ENCODE data around the gene FAM216A. TPM values are rescaled to one million over a fixed set of nuclear protein-coding genes. Genes with fewer than 3 reads are reported as not detected.
A peak's percentile ranks its signal among the peaks of the same experiment; 100 is the strongest.

FAM216A gene
- total RNA-seq, 1 donor from 2014 or later = 11.3 TPM

GRCh38 chr12:110431957-110432587 lies 36.6 kb upstream of the FAM216A start:
- no peak overlapping the region for H2AFZ ChIP-seq (ENCODE audit: low read depth, low read length)
- peak overlapping the region; percentile 83 for H3K4me2 ChIP-seq (ENCODE audit: low read length)
- H4K20me1 ChIP-seq (ENCODE audit: insufficient read depth, low read length) = no peaks in the 10 kb centered on the region
- H3K9ac ChIP-seq (ENCODE audit: low read length) = peak overlapping the region; percentile 78
- peaks cover 8% of the 10 kb centered on the region for H3K36me3 ChIP-seq (ENCODE audit: insufficient read depth, low read length)
- no peak overlapping the region for H3K27ac ChIP-seq (ENCODE audit: low read depth, low read length)
- DNase-seq (ENCODE audit: low read depth) (no peak), FAIRE-seq (no peak)
- H3K4me3 ChIP-seq (ENCODE audit: insufficient read depth, low read depth, low read length) = no peak overlapping the region
- H3K27me3 Mint-ChIP-seq (ENCODE audit: low read depth, unreplicated experiment) = no peaks in the 10 kb centered on the region
- no peak overlapping the region for H3K27ac Mint-ChIP-seq (ENCODE audit: unreplicated experiment)
- H3K9me3 Mint-ChIP-seq (ENCODE audit: unreplicated experiment) = no peaks in the 10 kb centered on the region
- TF ChIP-seq CTCF (IDR thresholded peaks at IDR 0.05; ENCODE audit: insufficient read depth, low read depth, low read length) (no peak), EZH2 (IDR thresholded peaks at IDR 0.05; ENCODE audit: insufficient read depth, low read length) (no peak)
- H3K9me3 ChIP-seq (ENCODE audit: insufficient read depth, low read depth, low read length) = no peaks in the 10 kb centered on the region
- H3K36me3 Mint-ChIP-seq (ENCODE audit: low read depth, unreplicated experiment) = peaks cover 2% of the 10 kb centered on the region
- no peaks in the 10 kb centered on the region for H3K27me3 ChIP-seq (ENCODE audit: insufficient read depth, low read length)
- no peaks in the 10 kb centered on the region for H3K4me1 Mint-ChIP-seq (ENCODE audit: low read depth, unreplicated experiment)
- no peaks in the 10 kb centered on the region for H3K79me2 ChIP-seq (ENCODE audit: insufficient read depth, low read length)
- H3K4me3 Mint-ChIP-seq (ENCODE audit: unreplicated experiment) = no peak overlapping the region
- no peaks in the 10 kb centered on the region for H3K4me1 ChIP-seq (ENCODE audit: insufficient read depth, low read length)

GRCh38 chr12:110436231-110436630 lies 32.4 kb upstream of the FAM216A start:
- no peak overlapping the region for H3K4me3 Mint-ChIP-seq (ENCODE audit: unreplicated experiment)
- H3K9me3 Mint-ChIP-seq (ENCODE audit: unreplicated experiment) = no peaks in the 10 kb centered on the region
- no peak overlapping the region for H3K27ac ChIP-seq (ENCODE audit: low read depth, low read length)
- no peak overlapping the region for H3K9ac ChIP-seq (ENCODE audit: low read length)
- no peaks in the 10 kb centered on the region for H3K4me1 Mint-ChIP-seq (ENCODE audit: low read depth, unreplicated experiment)
- H3K4me2 ChIP-seq (ENCODE audit: low read length) = no peak overlapping the region
- TF ChIP-seq CTCF (IDR thresholded peaks at IDR 0.05; ENCODE audit: insufficient read depth, low read depth, low read length) (no peak), EZH2 (IDR thresholded peaks at IDR 0.05; ENCODE audit: insufficient read depth, low read length) (no peak)
- H2AFZ ChIP-seq (ENCODE audit: low read depth, low read length) = no peak overlapping the region
- no peaks in the 10 kb centered on the region for H3K9me3 ChIP-seq (ENCODE audit: insufficient read depth, low read depth, low read length)
- peaks cover under 1% of the 10 kb centered on the region for H3K79me2 ChIP-seq (ENCODE audit: insufficient read depth, low read length)
- peaks cover 24% of the 10 kb centered on the region for H3K36me3 ChIP-seq (ENCODE audit: insufficient read depth, low read length)
- peaks cover 7% of the 10 kb centered on the region for H3K36me3 Mint-ChIP-seq (ENCODE audit: low read depth, unreplicated experiment)
- no peak overlapping the region for H3K27ac Mint-ChIP-seq (ENCODE audit: unreplicated experiment)
- H3K27me3 Mint-ChIP-seq (ENCODE audit: low read depth, unreplicated experiment) = no peaks in the 10 kb centered on the region
- FAIRE-seq (no peak), DNase-seq (ENCODE audit: low read depth) (peak; percentile 4)
- H3K27me3 ChIP-seq (ENCODE audit: insufficient read depth, low read length) = no peaks in the 10 kb centered on the region
- H3K4me3 ChIP-seq (ENCODE audit: insufficient read depth, low read depth, low read length) = no peak overlapping the region
- H4K20me1 ChIP-seq (ENCODE audit: insufficient read depth, low read length) = peaks cover 6% of the 10 kb centered on the region
- H3K4me1 ChIP-seq (ENCODE audit: insufficient read depth, low read length) = no peaks in the 10 kb centered on the region

- Histone ChIP-seq H4K20me1 (ENCODE audit: insufficient read depth, low read length) (peaks cover 39% of the 10 kb centered on the region), H3K4me1 (ENCODE audit: insufficient read depth, low read length) (peaks cover 3% of the 10 kb centered on the region), H3K4me3 (ENCODE audit: insufficient read depth, low read depth, low read length) (no peak overlapping the region), H3K27me3 (ENCODE audit: insufficient read depth, low read length) (no peaks in the 10 kb centered on the region), H3K9me3 (ENCODE audit: insufficient read depth, low read depth, low read length) (no peaks in the 10 kb centered on the region), H3K79me2 (ENCODE audit: insufficient read depth, low read length) (peaks cover 65% of the 10 kb centered on the region), H3K36me3 (ENCODE audit: insufficient read depth, low read length) (peaks cover 33% of the 10 kb centered on the region), H3K4me2 (ENCODE audit: low read length) (no peak overlapping the region), H3K27ac (ENCODE audit: low read depth, low read length) (no peak overlapping the region), H3K9ac (ENCODE audit: low read length) (no peak overlapping the region), H2AFZ (ENCODE audit: low read depth, low read length) (no peak overlapping the region)
- FAIRE-seq (no peak), DNase-seq (ENCODE audit: low read depth) (no peak)
- no peak for TF ChIP-seq EZH2 (IDR thresholded peaks at IDR 0.05; ENCODE audit: insufficient read depth, low read length)
- TF ChIP-seq CTCF (IDR thresholded peaks at IDR 0.05; ENCODE audit: insufficient read depth, low read depth, low read length) = no peak
- H3K36me3 Mint-ChIP-seq (ENCODE audit: low read depth, unreplicated experiment) = peaks cover 12% of the 10 kb centered on the region
- H3K4me3 Mint-ChIP-seq (ENCODE audit: unreplicated experiment) = no peak overlapping the region
- no peaks in the 10 kb centered on the region for H3K27me3 Mint-ChIP-seq (ENCODE audit: low read depth, unreplicated experiment)
- H3K4me1 Mint-ChIP-seq (ENCODE audit: low read depth, unreplicated experiment) = peaks cover 10% of the 10 kb centered on the region
- no peaks in the 10 kb centered on the region for H3K9me3 Mint-ChIP-seq (ENCODE audit: unreplicated experiment)
- H3K27ac Mint-ChIP-seq (ENCODE audit: unreplicated experiment) = no peak overlapping the region
These were observed 24.2 kb upstream of the FAM216A start for GRCh38 chr12:110444455-110444854.
